CD1c-positive myeloid dendritic cell (primary cell): Measurements from ENCODE around the gene NPTX1.

Experiments used
- DNase-seq: peaks from one replicate; pipeline ENCODE4 v3.0.0-alpha.2; 2016; ENCODE audit errors: extremely low spot score

The NPTX1 gene

GRCh38 chr17:80459234-80459633, 17.2 kb downstream of the NPTX1 start:
- DNase-seq: no peak

GRCh38 chr17:80458016-80458415, 18.4 kb downstream of the NPTX1 start:
- no peak for DNase-seq

- peak; percentile 41 for DNase-seq
Observed at GRCh38 chr17:80457236-80457856, 19.1 kb downstream of the NPTX1 start.

GRCh38 chr17:80456465-80457235, 19.8 kb downstream of the NPTX1 start:
- no peak for DNase-seq

- DNase-seq: no peak
Observed at GRCh38 chr17:80455784-80456183, 20.6 kb downstream of the NPTX1 start.

- DNase-seq: peak; percentile 56
Observed at GRCh38 chr17:80455336-80455710, 21.1 kb downstream of the NPTX1 start.

- DNase-seq: peak; percentile 98
Observed at GRCh38 chr17:80454557-80455335, 21.7 kb downstream of the NPTX1 start.

- no peak for DNase-seq
Observed at GRCh38 chr17:80453998-80454556, 22.3 kb downstream of the NPTX1 start.

GRCh38 chr17:80453126-80453997, 23.0 kb downstream of the NPTX1 start:
- DNase-seq: no peak

- DNase-seq: no peak
Observed at GRCh38 chr17:80452173-80452915, 24.1 kb downstream of the NPTX1 start.

- DNase-seq: no peak
Observed at GRCh38 chr17:80451104-80451775, 25.2 kb downstream of the NPTX1 start.

- DNase-seq: no peak
Observed at GRCh38 chr17:80449930-80450576, 26.4 kb downstream of the NPTX1 start.

- no peak for DNase-seq
Observed at GRCh38 chr17:80449194-80449929, 27.0 kb downstream of the NPTX1 start.

GRCh38 chr17:80447790-80448189, 28.6 kb downstream of the NPTX1 start:
- no peak for DNase-seq

GRCh38 chr17:80446645-80447405, 29.6 kb downstream of the NPTX1 start:
- DNase-seq: no peak

- DNase-seq: no peak
Observed at GRCh38 chr17:80445726-80446110, 30.7 kb downstream of the NPTX1 start.

GRCh38 chr17:80445007-80445725, 31.2 kb downstream of the NPTX1 start:
- DNase-seq: no peak

GRCh38 chr17:80444644-80444979, 31.8 kb downstream of the NPTX1 start:
- DNase-seq: no peak
